Stomach (tissue), 4 donors: Measurements from ENCODE around the gene CDHR5.

Source experiments
- CTCF ChIP-seq, 7 experiments: fragments of 450-650 bp in 4 of 7; fragments of 200-600 bp in 3 of 7; sonication (generic) in 3 of 7; IDR thresholded peaks; one replicate each; pipeline ENCODE4 v1.5.1; 2016 to 2019; ENCODE audit warnings: antibody characterized with exemption in 7 of 7, control low read depth in 2 of 7, mild to moderate bottlenecking in 1 of 7
- POLR2A ChIP-seq, 4 donors: fragments of 450-650 bp; IDR thresholded peaks; one replicate each; pipeline ENCODE4 v1.6.1; 2016; ENCODE audit warnings: antibody characterized with exemption in 4 of 4, control low read depth in 2 of 4, mild to moderate bottlenecking in 1 of 4, moderate library complexity in 1 of 4

- no peak for TF ChIP-seq CTCF (IDR thresholded peaks at IDR 0.05)
- TF ChIP-seq POLR2A (IDR thresholded peaks at IDR 0.05), result no peak
These were observed 21.5 kb upstream of the CDHR5 start for GRCh38 chr11:646214-646613.
